HG03460 (cell line): ENCODE results near the gene MALT1.

Source experiments
- ATAC-seq: cut with Tn5 transposase; IDR thresholded peaks from one replicate; pipeline ENCODE4 v1.9.1; 2021; ENCODE audit not compliant: unreplicated experiment

The MALT1 gene

GRCh38 chr18:58653814-58654509 is 17.3 kb upstream of the MALT1 start:
- ATAC-seq: no peak

- no peak for ATAC-seq
Observed at GRCh38 chr18:58654896-58655614, 16.2 kb upstream of the MALT1 start.

- no peak for ATAC-seq
Observed at GRCh38 chr18:58657081-58657480, 14.2 kb upstream of the MALT1 start.

- no peak for ATAC-seq
Observed at GRCh38 chr18:58657494-58657893, 13.8 kb upstream of the MALT1 start.

- no peak for ATAC-seq
Observed at GRCh38 chr18:58659691-58660090, 11.6 kb upstream of the MALT1 start.

- no peak for ATAC-seq
Observed at GRCh38 chr18:58660915-58661314, 10.3 kb upstream of the MALT1 start.

- no peak for ATAC-seq
Observed at GRCh38 chr18:58661423-58661822, 9.8 kb upstream of the MALT1 start.

GRCh38 chr18:58662118-58662517 is 9.1 kb upstream of the MALT1 start:
- no peak for ATAC-seq

- no peak for ATAC-seq
Observed at GRCh38 chr18:58666176-58666575, 5.1 kb upstream of the MALT1 start.

GRCh38 chr18:58668211-58668610 is 3.1 kb upstream of the MALT1 start:
- ATAC-seq: no peak

- ATAC-seq: no peak
Observed at GRCh38 chr18:58668897-58669296, 2.4 kb upstream of the MALT1 start.

GRCh38 chr18:58669731-58670378 is 1.4 kb upstream of the MALT1 start:
- ATAC-seq: no peak

GRCh38 chr18:58670404-58671110 is 708 bp upstream of the MALT1 start:
- no peak for ATAC-seq

GRCh38 chr18:58671632-58672564 is 633 bp downstream of the MALT1 start:
- peak; percentile 23 for ATAC-seq

GRCh38 chr18:58674159-58674558 is 2.9 kb downstream of the MALT1 start:
- no peak for ATAC-seq

- ATAC-seq: no peak
Observed at GRCh38 chr18:58674863-58675472, 3.7 kb downstream of the MALT1 start.

- ATAC-seq: no peak
Observed at GRCh38 chr18:58676270-58676669, 5.0 kb downstream of the MALT1 start.

- no peak for ATAC-seq
Observed at GRCh38 chr18:58682429-58683069, 11.3 kb downstream of the MALT1 start.

GRCh38 chr18:58687871-58688308 is 16.6 kb downstream of the MALT1 start:
- ATAC-seq: peak; percentile 88
